OCI-LY1 (cell line): Measurements from ENCODE around the gene SLC1A4.
A peak's percentile ranks its signal among the peaks of the same experiment; 100 is the strongest.

Source experiments
- H2AFZ ChIP-seq: fragments of 200-600 bp; sonication (generic), shearing (Covaris generic); 2 replicates; pipeline ENCODE4 v1.6.0; 2014; ENCODE audit warnings: antibody characterized with exemption, mild to moderate bottlenecking, low read length
- H3F3A ChIP-seq: fragments of 200-600 bp; sonication (generic), shearing (Covaris generic); 2 replicates; pipeline ENCODE4 v1.6.0; 2014; ENCODE audit warnings: mild to moderate bottlenecking, antibody characterized with exemption, low read length, moderate library complexity; ENCODE audit not compliant: insufficient read depth
- H3K27ac ChIP-seq: fragments of 200-600 bp; sonication (generic); 2 replicates; pipeline ENCODE4 v1.5.1; 2014; ENCODE audit warnings: low read length, mixed run types, mild to moderate bottlenecking, low read depth; ENCODE audit not compliant: poor library complexity, severe bottlenecking
- H3K27me3 ChIP-seq: fragments of 200-600 bp; sonication (generic); 2 replicates; pipeline ENCODE4 v1.6.0; 2014; ENCODE audit warnings: antibody characterized with exemption, mild to moderate bottlenecking, low read length, moderate library complexity; ENCODE audit not compliant: insufficient read depth
- H3K36me3 ChIP-seq: fragments of 200-600 bp; sonication (generic); 2 replicates; pipeline ENCODE4 v1.6.1; 2014; ENCODE audit warnings: mild to moderate bottlenecking, antibody characterized with exemption, low read length, moderate library complexity, mixed read lengths; ENCODE audit not compliant: insufficient read depth
- H3K4me1 ChIP-seq: fragments of 200-600 bp; sonication (generic); 2 replicates; pipeline ENCODE4 v1.5.1; 2014; ENCODE audit warnings: mild to moderate bottlenecking, low read length, moderate library complexity; ENCODE audit not compliant: insufficient read depth, severe bottlenecking
- H3K4me2 ChIP-seq: fragments of 200-600 bp; sonication (generic), shearing (Covaris generic); 2 replicates; pipeline ENCODE4 v1.6.1; 2014; ENCODE audit warnings: low read length
- H3K4me3 ChIP-seq: fragments of 200-600 bp; sonication (generic); 2 replicates; pipeline ENCODE4 v1.5.1; 2014; ENCODE audit warnings: low read length, low read depth, mild to moderate bottlenecking, mixed read lengths; ENCODE audit not compliant: poor library complexity, severe bottlenecking
- H3K79me2 ChIP-seq: fragments of 200-600 bp; shearing (Covaris generic); 2 replicates; pipeline ENCODE4 v1.6.1; 2016; ENCODE audit warnings: mixed run types, low read length, mixed read lengths; ENCODE audit not compliant: insufficient read depth
- H3K9ac ChIP-seq: fragments of 200-600 bp; sonication (generic), shearing (Covaris generic); 2 replicates; pipeline ENCODE4 v1.6.1; 2014; ENCODE audit warnings: mild to moderate bottlenecking, low read length, mixed read lengths
- H3K9me2 ChIP-seq: fragments of 200-600 bp; sonication (generic), shearing (Covaris generic); 2 replicates; pipeline ENCODE4 v1.6.1; 2014; ENCODE audit warnings: low read depth, mild to moderate bottlenecking, low read length, mixed read lengths
- H3K9me3 ChIP-seq: fragments of 200-600 bp; shearing (Covaris generic); 2 replicates; pipeline ENCODE4 v1.6.1; 2014; ENCODE audit warnings: low read length, mixed read lengths
- H4K20me1 ChIP-seq: fragments of 200-600 bp; sonication (generic), shearing (Covaris generic); 2 replicates; pipeline ENCODE4 v1.6.0; 2016; ENCODE audit warnings: mild to moderate bottlenecking, low read length; ENCODE audit not compliant: insufficient read depth
- CTCF ChIP-seq: fragments of 200-600 bp; sonication (generic), shearing (Covaris generic); IDR thresholded peaks from 2 replicates; pipeline ENCODE4 v1.5.1; 2017; ENCODE audit warnings: mild to moderate bottlenecking, antibody characterized with exemption, low read length, moderate library complexity, mixed read lengths
- EZH2 ChIP-seq: fragments of 200-600 bp; sonication (generic), shearing (Covaris generic); IDR thresholded peaks from 2 replicates; pipeline ENCODE4 v1.8.0; 2017; ENCODE audit warnings: borderline replicate concordance, mixed run types, mild to moderate bottlenecking, antibody characterized with exemption, low read length, moderate library complexity, mixed read lengths

The SLC1A4 gene

GRCh38 chr2:64945973-64946768 lies 43.0 kb upstream of the SLC1A4 start:
- no peaks in the 10 kb centered on the region for H3K27me3 ChIP-seq
- H3K79me2 ChIP-seq = no peaks in the 10 kb centered on the region
- H3K9me2 ChIP-seq = no peaks in the 10 kb centered on the region
- no peak overlapping the region for H2AFZ ChIP-seq
- peak overlapping the region; percentile 69 for H3K4me2 ChIP-seq
- H4K20me1 ChIP-seq = no peaks in the 10 kb centered on the region
- H3K36me3 ChIP-seq = no peaks in the 10 kb centered on the region
- H3K9me3 ChIP-seq = no peaks in the 10 kb centered on the region
- H3K27ac ChIP-seq = peak overlapping the region; percentile 95
- H3K4me1 ChIP-seq = peaks cover 59% of the 10 kb centered on the region
- H3K9ac ChIP-seq = peak overlapping the region; percentile 77
- no peak for TF ChIP-seq CTCF
- TF ChIP-seq EZH2 = no peak
- no peaks in the 10 kb centered on the region for H3F3A ChIP-seq
- peak overlapping the region; percentile 33 for H3K4me3 ChIP-seq

GRCh38 chr2:64946769-64947247 lies 42.4 kb upstream of the SLC1A4 start:
- Histone ChIP-seq H2AFZ (no peak overlapping the region), H3K4me2 (peak overlapping the region; percentile 69), H3K27ac (peak overlapping the region; percentile 95), H3K4me3 (peak overlapping the region; percentile 33), H3F3A (no peaks in the 10 kb centered on the region), H3K9me2 (no peaks in the 10 kb centered on the region), H3K9ac (peak overlapping the region; percentile 77), H3K79me2 (no peaks in the 10 kb centered on the region), H3K9me3 (no peaks in the 10 kb centered on the region), H3K36me3 (no peaks in the 10 kb centered on the region), H3K27me3 (no peaks in the 10 kb centered on the region), H3K4me1 (peaks cover 62% of the 10 kb centered on the region), H4K20me1 (no peaks in the 10 kb centered on the region)
- TF ChIP-seq CTCF (no peak), EZH2 (no peak)

- Histone ChIP-seq H3K27ac (peak overlapping the region; percentile 95), H4K20me1 (no peaks in the 10 kb centered on the region), H3K9me2 (no peaks in the 10 kb centered on the region), H3F3A (no peaks in the 10 kb centered on the region), H3K27me3 (no peaks in the 10 kb centered on the region), H3K4me1 (peaks cover 61% of the 10 kb centered on the region), H3K9me3 (no peaks in the 10 kb centered on the region), H3K9ac (no peak overlapping the region), H3K4me3 (no peak overlapping the region), H3K4me2 (no peak overlapping the region), H3K79me2 (no peaks in the 10 kb centered on the region), H3K36me3 (no peaks in the 10 kb centered on the region), H2AFZ (no peak overlapping the region)
- TF ChIP-seq EZH2 = no peak
These were observed 41.3 kb upstream of the SLC1A4 start for GRCh38 chr2:64947885-64948284.
